ENCODE measurements around the gene ZBTB20. TPM values are rescaled to one million over a fixed set of nuclear protein-coding genes. Genes with fewer than 3 reads are reported as not detected.
A peak's percentile ranks its signal among the peaks of the same experiment; 100 is the strongest.

ZBTB20 gene
- total RNA-seq, 1 experiment from 2014 or later: 7.7 TPM

GRCh38 chr3:114333180-114333922 is 813.7 kb downstream of the ZBTB20 start:
- H3K4me3 ChIP-seq: no peak overlapping the region
- no peaks in the 10 kb centered on the region for H3K27me3 ChIP-seq
- no peak for DNase-seq
- no peaks in the 10 kb centered on the region for H3K4me1 ChIP-seq
- no peak overlapping the region for H3K27ac ChIP-seq
- H3K9me3 ChIP-seq (replicated peaks): no peaks in the 10 kb centered on the region
- H3K36me3 ChIP-seq: peaks cover 7% of the 10 kb centered on the region

- H3K27me3 ChIP-seq: no peaks in the 10 kb centered on the region
These were observed 814.5 kb downstream of the ZBTB20 start for GRCh38 chr3:114332342-114333179.

GRCh38 chr3:114331710-114332109 is 815.4 kb downstream of the ZBTB20 start:
- no peaks in the 10 kb centered on the region for H3K4me1 ChIP-seq

More at GRCh38 chr3:114332342-114333179, 814.5 kb downstream of the ZBTB20 start:
- no peak overlapping the region for H3K27ac ChIP-seq
- H3K9me3 ChIP-seq (replicated peaks): no peaks in the 10 kb centered on the region
- no peaks in the 10 kb centered on the region for H3K4me1 ChIP-seq
- H3K4me3 ChIP-seq: no peak overlapping the region
- no peak for DNase-seq
- H3K36me3 ChIP-seq: peaks cover 7% of the 10 kb centered on the region

GRCh38 chr3:114331007-114331406 is 816.1 kb downstream of the ZBTB20 start:
- no peaks in the 10 kb centered on the region for H3K9me3 ChIP-seq (replicated peaks)
- 0 out of 2 replicates have a peak, but pooled peaks cover 2% of the 10 kb centered on the region for H3K36me3 ChIP-seq
- no peaks in the 10 kb centered on the region for H3K4me1 ChIP-seq
- H3K27me3 ChIP-seq: no peaks in the 10 kb centered on the region
- DNase-seq: no peak
- no peak overlapping the region for H3K27ac ChIP-seq
- H3K4me3 ChIP-seq: no peak overlapping the region

More at GRCh38 chr3:114331710-114332109, 815.4 kb downstream of the ZBTB20 start:
- H3K36me3 ChIP-seq: peaks cover 4% of the 10 kb centered on the region
- H3K4me3 ChIP-seq: no peak overlapping the region
- H3K27ac ChIP-seq: no peak overlapping the region
- H3K27me3 ChIP-seq: no peaks in the 10 kb centered on the region
- no peaks in the 10 kb centered on the region for H3K9me3 ChIP-seq (replicated peaks)
- DNase-seq: no peak

GRCh38 chr3:114329823-114330222 is 817.3 kb downstream of the ZBTB20 start:
- no peaks in the 10 kb centered on the region for H3K4me1 ChIP-seq
- H3K4me3 ChIP-seq: no peak overlapping the region
- no peaks in the 10 kb centered on the region for H3K9me3 ChIP-seq (replicated peaks)
- H3K36me3 ChIP-seq: 0 out of 2 replicates have a peak, but pooled peaks cover 2% of the 10 kb centered on the region
- no peak for DNase-seq
- no peaks in the 10 kb centered on the region for H3K27me3 ChIP-seq
- H3K27ac ChIP-seq: no peak overlapping the region

GRCh38 chr3:114328345-114328744 is 818.7 kb downstream of the ZBTB20 start:
- DNase-seq: no peak
- H3K36me3 ChIP-seq: 0 out of 2 replicates have a peak, but pooled peaks cover 2% of the 10 kb centered on the region
- no peaks in the 10 kb centered on the region for H3K9me3 ChIP-seq (replicated peaks)
- H3K4me3 ChIP-seq: no peak overlapping the region
- no peak overlapping the region for H3K27ac ChIP-seq
- no peaks in the 10 kb centered on the region for H3K27me3 ChIP-seq
- no peaks in the 10 kb centered on the region for H3K4me1 ChIP-seq

- H3K9me3 ChIP-seq (replicated peaks): no peaks in the 10 kb centered on the region
- DNase-seq: no peak
These were observed 819.4 kb downstream of the ZBTB20 start for GRCh38 chr3:114327665-114328064.

GRCh38 chr3:114323546-114324254 is 823.4 kb downstream of the ZBTB20 start:
- Histone ChIP-seq H3K4me1 (peaks cover 8% of the 10 kb centered on the region), H3K4me3 (no peak overlapping the region), H3K36me3 (no peaks in the 10 kb centered on the region), H3K27ac (no peak overlapping the region), H3K9me3 (replicated peaks) (no peaks in the 10 kb centered on the region), H3K27me3 (no peaks in the 10 kb centered on the region)
- no peak for DNase-seq

More at GRCh38 chr3:114327665-114328064, 819.4 kb downstream of the ZBTB20 start:
- H3K27ac ChIP-seq: no peak overlapping the region
- 0 out of 2 replicates have a peak, but pooled peaks cover 2% of the 10 kb centered on the region for H3K36me3 ChIP-seq
- no peak overlapping the region for H3K4me3 ChIP-seq
- no peaks in the 10 kb centered on the region for H3K27me3 ChIP-seq
- no peaks in the 10 kb centered on the region for H3K4me1 ChIP-seq

- H3K9me3 ChIP-seq (replicated peaks): no peaks in the 10 kb centered on the region
- H3K4me1 ChIP-seq: peaks cover 11% of the 10 kb centered on the region
These were observed 826.8 kb downstream of the ZBTB20 start for GRCh38 chr3:114320246-114320645.

GRCh38 chr3:114319453-114319852 is 827.6 kb downstream of the ZBTB20 start:
- no peaks in the 10 kb centered on the region for H3K36me3 ChIP-seq
- H3K27me3 ChIP-seq: no peaks in the 10 kb centered on the region
- H3K4me1 ChIP-seq: peaks cover 11% of the 10 kb centered on the region
- no peak overlapping the region for H3K27ac ChIP-seq
- H3K4me3 ChIP-seq: no peak overlapping the region
- H3K9me3 ChIP-seq (replicated peaks): no peaks in the 10 kb centered on the region
- peak; percentile 38 to 74 for DNase-seq

More at GRCh38 chr3:114320246-114320645, 826.8 kb downstream of the ZBTB20 start:
- no peaks in the 10 kb centered on the region for H3K27me3 ChIP-seq
- H3K4me3 ChIP-seq: no peak overlapping the region
- no peaks in the 10 kb centered on the region for H3K36me3 ChIP-seq
- no peak overlapping the region for H3K27ac ChIP-seq
- DNase-seq: no peak

- Histone ChIP-seq H3K9me3 (replicated peaks) (no peaks in the 10 kb centered on the region), H3K27me3 (no peaks in the 10 kb centered on the region), H3K27ac (no peak overlapping the region), H3K4me1 (peaks cover 11% of the 10 kb centered on the region), H3K4me3 (no peak overlapping the region), H3K36me3 (no peaks in the 10 kb centered on the region)
- no peak for DNase-seq
These were observed 828.8 kb downstream of the ZBTB20 start for GRCh38 chr3:114318295-114318694.

- H3K4me1 ChIP-seq: peaks cover 9% of the 10 kb centered on the region
- H3K4me3 ChIP-seq: no peak overlapping the region
- H3K9me3 ChIP-seq (replicated peaks): no peaks in the 10 kb centered on the region
- H3K27ac ChIP-seq: no peak overlapping the region
- no peaks in the 10 kb centered on the region for H3K36me3 ChIP-seq
- DNase-seq: no peak
- H3K27me3 ChIP-seq: no peaks in the 10 kb centered on the region
These were observed 832.8 kb downstream of the ZBTB20 start for GRCh38 chr3:114314282-114314681.

GRCh38 chr3:114313426-114313825 is 833.7 kb downstream of the ZBTB20 start:
- H3K36me3 ChIP-seq: no peaks in the 10 kb centered on the region
- peaks cover under 1% of the 10 kb centered on the region for H3K4me1 ChIP-seq
- no peaks in the 10 kb centered on the region for H3K27me3 ChIP-seq
- no peak overlapping the region for H3K4me3 ChIP-seq
- H3K27ac ChIP-seq: no peak overlapping the region
- H3K9me3 ChIP-seq (replicated peaks): no peaks in the 10 kb centered on the region
- DNase-seq: no peak

- Histone ChIP-seq H3K27ac (no peak overlapping the region), H3K27me3 (no peaks in the 10 kb centered on the region), H3K9me3 (replicated peaks) (no peaks in the 10 kb centered on the region), H3K36me3 (no peaks in the 10 kb centered on the region), H3K4me1 (no peaks in the 10 kb centered on the region), H3K4me3 (no peak overlapping the region)
- DNase-seq: no peak
These were observed 836.4 kb downstream of the ZBTB20 start for GRCh38 chr3:114310695-114311094.
